GM12878 (cell line): ENCODE measurements around the gene DBN1. TPM values are rescaled to one million over a fixed set of nuclear protein-coding genes. Genes with fewer than 3 reads are reported as not detected.

Experiments
- ATAC-seq: fragments of 200-7000 bp; cut with Tn5 transposase; 3 replicates; pipeline ENCODE4 v1.9.1; 2020; ENCODE audit warnings: mild to moderate bottlenecking, moderate library complexity
- BruUV-seq: library from RNA; stranded (reverse); fragments of 400-500 nt; replicated peaks from 2 replicates; lab custom pipeline; 2021; lab: Mats Ljungman, UMichigan
- CTCF ChIA-PET: fragments of 300-600 bp; sonication (Branson Sonifier 250); formaldehyde crosslinking; extraction: SDS; loops from one replicate; lab custom pipeline; 2021; ENCODE audit warnings: inconsistent platforms; lab: Yijun Ruan, JAX
- POLR2A ChIA-PET: fragments of 350-600 bp; formaldehyde crosslinking; extraction: SDS; loops from one replicate; lab custom pipeline; 2021; ENCODE audit warnings: inconsistent platforms; lab: Charles Lee
- RAD21 ChIA-PET: fragments of 300-600 bp; sonication (Branson Sonifier 250); formaldehyde crosslinking; loops from one replicate; lab custom pipeline; 2023; ENCODE audit warnings: antibody characterized with exemption; ENCODE audit not compliant: unreplicated experiment; lab: Charles Lee
- SMC1A ChIA-PET: fragments of 300-600 bp; sonication (Branson Sonifier 250); formaldehyde crosslinking; loops from one replicate; lab custom pipeline; 2023; ENCODE audit not compliant: unreplicated experiment, uncharacterized antibody; lab: Charles Lee
- DNase-seq: peaks from one replicate; pipeline ENCODE4 v3.0.0-alpha.2; 2011; ENCODE audit warnings: low read depth, low spot score
- FAIRE-seq: peaks from 3 replicates; lab custom pipeline; 2011; peaks lifted over from hg19 to GRCh38; lab: Jason Lieb, UNC
- H2AFZ ChIP-seq: 2 replicates; pipeline ENCODE4 v1.6.0; 2011; ENCODE audit warnings: low read depth, low read length, control low read depth; ENCODE audit not compliant: control insufficient read depth
- H3K27ac ChIP-seq: 2 replicates; pipeline ENCODE4 v1.5.1; 2011; ENCODE audit warnings: control low read depth; ENCODE audit not compliant: control insufficient read depth, insufficient read depth
- H3K27me3 ChIP-seq, 2 experiments: replicated peaks in 1 of 2; 2 replicates each; pipeline versions ENCODE4 v1.6.0 to v1.6.1; 2011; ENCODE audit warnings: low read length in 1 of 2; ENCODE audit not compliant: control insufficient read depth in 2 of 2, insufficient read depth in 2 of 2
- H3K36me3 ChIP-seq, 2 experiments: 2 replicates each; pipeline ENCODE4 v1.5.1; 2011; ENCODE audit warnings: low read length in 1 of 2; ENCODE audit not compliant: control insufficient read depth in 2 of 2, insufficient read depth in 2 of 2
- H3K4me1 ChIP-seq: 2 replicates; pipeline ENCODE4 v1.6.1; 2011; ENCODE audit warnings: mild to moderate bottlenecking, low read length, moderate library complexity, mixed read lengths; ENCODE audit not compliant: control insufficient read depth, insufficient read depth
- H3K4me2 ChIP-seq: 2 replicates; pipeline ENCODE4 v1.6.0; 2011; ENCODE audit warnings: control low read depth; ENCODE audit not compliant: control insufficient read depth, insufficient read depth
- H3K4me3 ChIP-seq: fragments of 200-600 bp; sonication (generic); 2 replicates; pipeline ENCODE4 v1.5.1; 2016
- H3K79me2 ChIP-seq: 2 replicates; pipeline ENCODE4 v1.6.0; 2011; ENCODE audit warnings: low read length; ENCODE audit not compliant: control insufficient read depth, insufficient read depth
- H3K9ac ChIP-seq: 2 replicates; pipeline ENCODE4 v1.8.0; 2011; ENCODE audit warnings: low read length, control low read depth, mixed read lengths; ENCODE audit not compliant: control insufficient read depth, insufficient read depth
- H3K9me3 ChIP-seq: replicated peaks from 3 replicates; pipeline ENCODE4 v1.5.1; 2011; ENCODE audit warnings: mild to moderate bottlenecking, low read length; ENCODE audit not compliant: control insufficient read depth, insufficient read depth
- H4K20me1 ChIP-seq: 2 replicates; pipeline ENCODE4 v1.6.0; 2011; ENCODE audit not compliant: control insufficient read depth, insufficient read depth
- BHLHE40 ChIP-seq, 2 experiments: fragments of 450-650 bp in 1 of 2; IDR thresholded peaks; 2 replicates each; pipeline ENCODE4 v1.6.1; 2011 to 2017; ENCODE audit warnings: low read depth in 2 of 2, borderline replicate concordance in 1 of 2, improper control_type of control experiment in 1 of 2, low read length in 1 of 2, mild to moderate bottlenecking in 1 of 2
- CHD2 ChIP-seq: IDR thresholded peaks from 2 replicates; pipeline ENCODE4 v1.6.1; 2011; ENCODE audit warnings: low read depth, low read length, improper control_type of control experiment, borderline replicate concordance
- ESRRA ChIP-seq: IDR thresholded peaks from 2 replicates; pipeline ENCODE4 v1.6.1; 2012; ENCODE audit warnings: mild to moderate bottlenecking, low read length, improper control_type of control experiment
- EZH2 ChIP-seq: IDR thresholded peaks from 2 replicates; pipeline ENCODE4 v1.6.1; 2012; ENCODE audit warnings: low read depth, mild to moderate bottlenecking, control low read depth, inconsistent platforms, low read length, borderline replicate concordance; ENCODE audit not compliant: control insufficient read depth
- FOXK2 ChIP-seq: fragments of 450-650 bp; IDR thresholded peaks from 2 replicates; pipeline ENCODE4 v1.6.1; 2017; ENCODE audit warnings: mild to moderate bottlenecking, moderate library complexity
- HDAC6 ChIP-seq: fragments of 200-600 bp; sonication (generic); IDR thresholded peaks from one replicate; pipeline ENCODE4 v1.8.0; 2017; ENCODE audit warnings: antibody characterized with exemption; ENCODE audit not compliant: unreplicated experiment
- IKZF2 ChIP-seq, 2 experiments: fragments of 450-650 bp; IDR thresholded peaks; 2 replicates each; pipeline ENCODE4 v1.6.1; 2017; ENCODE audit warnings: mild to moderate bottlenecking in 2 of 2, moderate library complexity in 2 of 2
- MXI1 ChIP-seq: fragments of 150-350 bp; IDR thresholded peaks from 2 replicates; pipeline ENCODE4 v1.6.1; 2011; ENCODE audit warnings: low read depth, mild to moderate bottlenecking, inconsistent platforms, low read length, improper control_type of control experiment
- NFXL1 ChIP-seq: fragments of 450-650 bp; IDR thresholded peaks from 2 replicates; pipeline ENCODE4 v1.6.1; 2017; ENCODE audit warnings: antibody characterized with exemption, mild to moderate bottlenecking, borderline replicate concordance
- RAD21 ChIP-seq: IDR thresholded peaks from 2 replicates; pipeline ENCODE4 v1.6.1; 2011; ENCODE audit warnings: mild to moderate bottlenecking, low read depth, low read length, moderate library complexity; ENCODE audit not compliant: insufficient read depth
- RB1 ChIP-seq: fragments of 450-650 bp; formaldehyde crosslinking; IDR thresholded peaks from 2 replicates; pipeline ENCODE4 v1.6.1; 2017; ENCODE audit warnings: mild to moderate bottlenecking, borderline replicate concordance
- SMC3 ChIP-seq: IDR thresholded peaks from 2 replicates; pipeline ENCODE4 v1.6.1; 2011; ENCODE audit warnings: low read length, improper control_type of control experiment, borderline replicate concordance
- SUZ12 ChIP-seq: fragments of 200-600 bp; sonication (generic); IDR thresholded peaks from one replicate; pipeline ENCODE4 v1.6.1; 2018; ENCODE audit warnings: antibody characterized with exemption, mild to moderate bottlenecking; ENCODE audit not compliant: unreplicated experiment
- TAF1 ChIP-seq: IDR thresholded peaks from 2 replicates; pipeline ENCODE4 v1.6.1; 2011; ENCODE audit warnings: mild to moderate bottlenecking, low read depth, low read length, borderline replicate concordance
- WGBS: methylation state at CpG from one replicate; pipeline ENCODE4 v1.1.6; 2016; ENCODE audit warnings: low lambda C conversion rate; ENCODE audit not compliant: insufficient replicate concordance, insufficient coverage; ENCODE audit errors: missing lambda C conversion rate; 5-methylcytosine and 5-hydroxymethylcytosine counted together
- in situ Hi-C: fragments of 300-500 bp; cut with MboI; formaldehyde crosslinking; loops from 9 replicates; pipeline ENCODE4 v1.14.3; 2018; ENCODE audit warnings: mixed read lengths
- intact Hi-C: fragments of 100-400 bp; cut with micrococcal nuclease; formaldehyde crosslinking; loops from one replicate; pipeline ENCODE4 v1.14.2; 2022; ENCODE audit not compliant: unreplicated experiment
- polyA plus RNA-seq, 11 experiments: library from polyadenylated mRNA; depleted of rRNA in 4 of 11; unstranded in 6 of 11; stranded (reverse) in 5 of 11; fragments of >200 nt; fragmentation: Nextera tagmentation in 4 of 11; fragmentation: Illumina TruSeq in 1 of 11; extraction: Ambion mirVana in 4 of 11; extraction: Trizol in 1 of 11; gene quantifications; 1 replicate in 1 of 11; 2 replicates in 10 of 11; pipeline versions ENCODE4 v1.2.1 to v1.2.3, GENCODE V29; 2011 to 2016; ENCODE audit warnings: inconsistent platforms in 2 of 11, missing spikeins in 2 of 11, low read depth in 1 of 11
- total RNA-seq, 4 experiments: library from RNA; depleted of rRNA in 3 of 4; stranded (reverse); fragments of >200 nt in 3 of 4; fragmentation: Illumina TruSeq in 1 of 4; extraction: Trizol in 1 of 4; gene quantifications; 2 replicates each; pipeline versions ENCODE4 v1.2.1 to v1.2.3, GENCODE V29; 2013 to 2021

The DBN1 gene
- total and polyA plus RNA-seq, 10 of the 15 experiments (the other 5 are each of a cell fraction or from before 2014, with no cell fraction given), result 0.18 to 81.0 (median 27.9) TPM

- CTCF ChIA-PET, result interaction anchor here (1.5 kb wide), 1 partner anchor 195 kb away, joined by 6 read pairs; no protein-coding TSS in a partner anchor
- POLR2A ChIA-PET, result interaction anchor here (0.5 to 1.1 kb wide), 2 partner anchors 77 to 104 kb away, joined by 3 to 5 read pairs; no protein-coding TSS in a partner anchor
- no TSS peak for BruUV-seq
- no peak for TF ChIP-seq NFXL1
- TF ChIP-seq IKZF2 (IDR thresholded peaks at IDR 0.05), result no peak
- TF ChIP-seq SUZ12, result no peak
- TF ChIP-seq ESRRA, result no peak
- TF ChIP-seq CHD2, result no peak
- TF ChIP-seq HDAC6, result no peak
- no peak for TF ChIP-seq SMC3
- no peak for TF ChIP-seq RB1
- no peak for TF ChIP-seq FOXK2
- no peak for TF ChIP-seq BHLHE40 (IDR thresholded peaks at IDR 0.05; ENCODE audit: borderline replicate concordance in 1 of 2, low read depth in 2 of 2, low read length in 1 of 2)
- no peak for TF ChIP-seq RAD21
- no peak for TF ChIP-seq EZH2
- TF ChIP-seq TAF1, result no peak
- TF ChIP-seq MXI1, result no peak
- TF ChIP-seq, all 136 proteins: peak for 0
- Histone ChIP-seq H3K27me3 (no peaks in the 10 kb centered on the region), H3K27ac (no peak overlapping the region), H4K20me1 (no peaks in the 10 kb centered on the region), H3K36me3 (peaks cover 7 to 19% of the 10 kb centered on the region in 2 experiments; a peak in 3 of 4 replicates), H3K79me2 (peaks cover 24% of the 10 kb centered on the region), H3K9me3 (no peaks in the 10 kb centered on the region), H3K9ac (no peak overlapping the region), H3K4me2 (no peak overlapping the region), H3K4me3 (no peak overlapping the region), H3K4me1 (peaks cover 43% of the 10 kb centered on the region), H2AFZ (no peak overlapping the region)
- 93% methylated on average over 44 of the region's 47 CpGs for WGBS
- in situ Hi-C loops (no loop called here), intact Hi-C loops (loop anchor here (5.0 to 10.0 kb wide), 3 partner anchors 98 to 390 kb away; partner anchors contain the start of genes B4GALT7 and MXD3)
- ChIA-PET RAD21 (interaction anchor here (0.6 kb wide), 1 partner anchor 183 kb away, joined by 3 read pairs; no protein-coding TSS in a partner anchor), SMC1A (no interaction called here)
- ATAC-seq (no peak), DNase-seq (no peak), FAIRE-seq (no peak)
Observed at GRCh38 chr5:177504086-177505056, 30.9 kb upstream of the DBN1 start.
